WTC11 (cell line): ENCODE data around the gene TRAF2. TPM values are rescaled to one million over a fixed set of nuclear protein-coding genes. Genes with fewer than 3 reads are reported as not detected.
A peak's percentile ranks its signal among the peaks of the same experiment; 100 is the strongest.

ENCODE experiments used
- ATAC-seq: fragments of 200-7000 bp; cut with Tn5 transposase; 2 replicates; pipeline ENCODE4 v1.10.0; 2021; ENCODE audit warnings: mild to moderate bottlenecking, moderate library complexity
- CTCF ChIA-PET: fragments of 300-600 bp; sonication (Branson Sonifier 250); formaldehyde crosslinking; loops from one replicate; lab custom pipeline; 2021; ENCODE audit warnings: antibody characterized with exemption; lab: Charles Lee
- POLR2A ChIA-PET: fragments of 350-600 bp; sonication (Branson Sonifier 250); formaldehyde crosslinking; loops from one replicate; lab custom pipeline; 2021; ENCODE audit warnings: antibody characterized with exemption; lab: Charles Lee
- DNase-seq: peaks from one replicate; pipeline ENCODE4 v3.0.0; 2021; ENCODE audit warnings: low spot score
- H3K27ac Mint-ChIP-seq: 2 replicates; pipeline ENCODE4 v1.8.0; 2021; ENCODE audit warnings: mixed read lengths
- H3K27me3 Mint-ChIP-seq: 2 replicates; pipeline ENCODE4 v1.8.0; 2021; ENCODE audit warnings: low read depth, mild to moderate bottlenecking, moderate library complexity, mixed read lengths
- H3K36me3 Mint-ChIP-seq: 2 replicates; pipeline ENCODE4 v1.8.0; 2021; ENCODE audit warnings: mixed read lengths
- H3K4me1 Mint-ChIP-seq: 2 replicates; pipeline ENCODE4 v1.8.0; 2022; ENCODE audit warnings: mixed read lengths
- H3K4me3 Mint-ChIP-seq: 2 replicates; pipeline ENCODE4 v1.8.0; 2021; ENCODE audit warnings: mild to moderate bottlenecking, moderate library complexity, mixed read lengths
- H3K9me3 Mint-ChIP-seq: 2 replicates; pipeline ENCODE4 v1.8.0; 2021; ENCODE audit warnings: mixed read lengths
- ESRRA ChIP-seq: sonication (generic); formaldehyde crosslinking; IDR thresholded peaks from 2 replicates; pipeline ENCODE4 v1.8.1; 2022; ENCODE audit warnings: mild to moderate bottlenecking, missing genetic modification reagents, borderline replicate concordance
- HMGA2 ChIP-seq: fragments of 250-450 bp; sonication (Bioruptor Pico); IDR thresholded peaks from 2 replicates; pipeline ENCODE4 v1.4.0; 2021; ENCODE audit warnings: mild to moderate bottlenecking, moderate library complexity
- JUN ChIP-seq: sonication (generic); formaldehyde crosslinking; IDR thresholded peaks from 2 replicates; pipeline ENCODE4 v1.8.0; 2023; ENCODE audit warnings: mild to moderate bottlenecking, missing genetic modification reagents
- KAT7 ChIP-seq: sonication (generic); formaldehyde crosslinking; IDR thresholded peaks from 2 replicates; pipeline ENCODE4 v1.8.1; 2023; ENCODE audit warnings: missing genetic modification reagents, mild to moderate bottlenecking, borderline replicate concordance
- NR3C1 ChIP-seq: sonication (generic); formaldehyde crosslinking; conservative IDR thresholded peaks from 2 replicates; pipeline ENCODE4 v1.8.1; 2023; ENCODE audit warnings: low read depth, mild to moderate bottlenecking, missing genetic modification reagents
- PREB ChIP-seq: sonication (generic); formaldehyde crosslinking; IDR thresholded peaks from 2 replicates; pipeline ENCODE4 v1.8.1; 2022; ENCODE audit warnings: mild to moderate bottlenecking, missing genetic modification reagents, moderate library complexity, borderline replicate concordance
- PRRX2 ChIP-seq: fragments of 250-450 bp; sonication (Bioruptor Pico); IDR thresholded peaks from 2 replicates; pipeline ENCODE4 v1.8.0; 2021; ENCODE audit warnings: mild to moderate bottlenecking
- SMAD3 ChIP-seq: sonication (generic); formaldehyde crosslinking; IDR thresholded peaks from 2 replicates; pipeline ENCODE4 v1.8.0; 2022; ENCODE audit warnings: missing genetic modification reagents, mild to moderate bottlenecking, borderline replicate concordance
- TCF7 ChIP-seq: sonication (generic); formaldehyde crosslinking; IDR thresholded peaks from 2 replicates; pipeline ENCODE4 v1.8.0; 2022; ENCODE audit warnings: mild to moderate bottlenecking, low read depth, missing genetic modification reagents, moderate library complexity
- USF2 ChIP-seq: sonication (generic); formaldehyde crosslinking; IDR thresholded peaks from 2 replicates; pipeline ENCODE4 v1.8.1; 2023; ENCODE audit warnings: mild to moderate bottlenecking, missing genetic modification reagents, moderate library complexity
- ZNF219 ChIP-seq: sonication (generic); formaldehyde crosslinking; IDR thresholded peaks from 2 replicates; pipeline ENCODE4 v1.8.0; 2023; ENCODE audit warnings: missing genetic modification reagents, mild to moderate bottlenecking, borderline replicate concordance
- ZNF232 ChIP-seq: sonication (generic); formaldehyde crosslinking; IDR thresholded peaks from 2 replicates; pipeline ENCODE4 v1.8.0; 2022; ENCODE audit warnings: mild to moderate bottlenecking, missing genetic modification reagents
- ZNF263 ChIP-seq: sonication (generic); formaldehyde crosslinking; IDR thresholded peaks from 2 replicates; pipeline ENCODE4 v1.8.1; 2022; ENCODE audit warnings: low read depth, mild to moderate bottlenecking, moderate library complexity, missing genetic modification reagents
- ZNF532 ChIP-seq: fragments of 250-450 bp; sonication (Bioruptor Pico); IDR thresholded peaks from 2 replicates; pipeline ENCODE4 v1.9.0; 2021; ENCODE audit warnings: mild to moderate bottlenecking, borderline replicate concordance
- total RNA-seq: library from RNA; stranded (reverse); gene quantifications from 3 replicates; pipeline ENCODE4 v1.2.3, GENCODE V29; 2021
- TF ChIP-seq, protein P1 (sequence below): sonication (generic); formaldehyde crosslinking; conservative IDR thresholded peaks from 2 replicates; pipeline ENCODE4 v1.8.1; 2022; ENCODE audit warnings: mild to moderate bottlenecking, missing genetic modification reagents
- TF ChIP-seq, protein P2 (sequence below): fragments of 200-600 bp; IDR thresholded peaks from 2 replicates; pipeline ENCODE4 v1.8.0; 2022; ENCODE audit warnings: antibody characterized with exemption
- TF ChIP-seq, protein P3 (sequence below): sonication (generic); formaldehyde crosslinking; IDR thresholded peaks from 2 replicates; pipeline ENCODE4 v1.8.0; 2023; ENCODE audit warnings: mild to moderate bottlenecking, missing genetic modification reagents
- TF ChIP-seq, protein P4 (sequence below): sonication (generic); formaldehyde crosslinking; IDR thresholded peaks from 2 replicates; pipeline ENCODE4 v1.8.0; 2022; ENCODE audit warnings: mild to moderate bottlenecking, missing genetic modification reagents
- TF ChIP-seq, protein P5 (sequence below): fragments of 250-450 bp; sonication (Bioruptor Pico); IDR thresholded peaks from 2 replicates; pipeline ENCODE4 v2.1.2; 2022; ENCODE audit warnings: mild to moderate bottlenecking, moderate library complexity

The TRAF2 gene
- total RNA-seq, 1 experiment from 2014 or later: 55.0 TPM

- Mint-ChIP-seq H3K9me3 (no peaks in the 10 kb centered on the region), H3K4me3 (no peak overlapping the region), H3K36me3 (peaks cover 51% of the 10 kb centered on the region), H3K27ac (peak overlapping the region; percentile 74), H3K27me3 (no peaks in the 10 kb centered on the region), H3K4me1 (no peaks in the 10 kb centered on the region)
- CTCF ChIA-PET: interaction anchor here (1.3 kb wide), 1 partner anchor 74 kb away, joined by 5 read pairs; no protein-coding TSS in a partner anchor
- TF ChIP-seq KAT7 (CRISPR knock-in tag): no peak
- TF ChIP-seq, protein P1, sequence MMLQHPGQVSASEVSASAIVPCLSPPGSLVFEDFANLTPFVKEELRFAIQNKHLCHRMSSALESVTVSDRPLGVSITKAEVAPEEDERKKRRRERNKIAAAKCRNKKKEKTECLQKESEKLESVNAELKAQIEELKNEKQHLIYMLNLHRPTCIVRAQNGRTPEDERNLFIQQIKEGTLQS (CRISPR knock-in tag): no peak
- POLR2A ChIA-PET: no interaction called here
- DNase-seq (no peak), ATAC-seq (no peak)
These were observed 31.6 kb downstream of the TRAF2 start for GRCh38 chr9:136917902-136918301.

DNA sequence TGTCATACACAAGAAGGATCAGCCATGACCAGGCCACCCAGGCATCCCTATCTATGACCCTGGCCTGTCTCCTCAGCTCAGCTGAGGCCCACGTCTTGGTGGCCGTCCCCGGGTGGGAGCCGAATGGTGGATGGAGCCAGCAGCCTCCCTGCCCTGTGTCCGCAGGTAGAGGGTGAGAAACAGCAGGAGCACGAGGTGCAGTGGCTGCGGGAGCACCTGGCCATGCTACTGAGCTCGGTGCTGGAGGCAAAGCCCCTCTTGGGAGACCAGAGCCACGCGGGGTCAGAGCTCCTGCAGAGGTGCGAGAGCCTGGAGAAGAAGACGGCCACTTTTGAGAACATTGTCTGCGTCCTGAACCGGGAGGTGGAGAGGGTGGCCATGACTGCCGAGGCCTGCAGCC lies 33.8 kb downstream of the TRAF2 start:
- ChIA-PET POLR2A (no interaction called here), CTCF (no interaction called here)
- H3K4me3 Mint-ChIP-seq: no peak overlapping the region

More for the DNA sequence above, 33.8 kb downstream of the TRAF2 start:
- ATAC-seq (no peak), DNase-seq (no peak)
- no peaks in the 10 kb centered on the region for H3K27me3 Mint-ChIP-seq
- no peak overlapping the region for H3K27ac Mint-ChIP-seq
- H3K9me3 Mint-ChIP-seq: no peaks in the 10 kb centered on the region
- H3K36me3 Mint-ChIP-seq: peaks cover 55% of the 10 kb centered on the region
- no peaks in the 10 kb centered on the region for H3K4me1 Mint-ChIP-seq
- TF ChIP-seq NR3C1 (no peak), JUN (CRISPR knock-in tag) (no peak), HMGA2 (CRISPR knock-in tag) (no peak), PREB (no peak), TCF7 (no peak), ZNF532 (CRISPR knock-in tag) (no peak), ZNF232 (CRISPR knock-in tag) (no peak), ESRRA (no peak), SMAD3 (CRISPR knock-in tag) (no peak), ZNF219 (CRISPR knock-in tag) (no peak), PRRX2 (CRISPR knock-in tag) (no peak), ZNF263 (CRISPR knock-in tag) (no peak), USF2 (no peak)
- TF ChIP-seq, protein P2, sequence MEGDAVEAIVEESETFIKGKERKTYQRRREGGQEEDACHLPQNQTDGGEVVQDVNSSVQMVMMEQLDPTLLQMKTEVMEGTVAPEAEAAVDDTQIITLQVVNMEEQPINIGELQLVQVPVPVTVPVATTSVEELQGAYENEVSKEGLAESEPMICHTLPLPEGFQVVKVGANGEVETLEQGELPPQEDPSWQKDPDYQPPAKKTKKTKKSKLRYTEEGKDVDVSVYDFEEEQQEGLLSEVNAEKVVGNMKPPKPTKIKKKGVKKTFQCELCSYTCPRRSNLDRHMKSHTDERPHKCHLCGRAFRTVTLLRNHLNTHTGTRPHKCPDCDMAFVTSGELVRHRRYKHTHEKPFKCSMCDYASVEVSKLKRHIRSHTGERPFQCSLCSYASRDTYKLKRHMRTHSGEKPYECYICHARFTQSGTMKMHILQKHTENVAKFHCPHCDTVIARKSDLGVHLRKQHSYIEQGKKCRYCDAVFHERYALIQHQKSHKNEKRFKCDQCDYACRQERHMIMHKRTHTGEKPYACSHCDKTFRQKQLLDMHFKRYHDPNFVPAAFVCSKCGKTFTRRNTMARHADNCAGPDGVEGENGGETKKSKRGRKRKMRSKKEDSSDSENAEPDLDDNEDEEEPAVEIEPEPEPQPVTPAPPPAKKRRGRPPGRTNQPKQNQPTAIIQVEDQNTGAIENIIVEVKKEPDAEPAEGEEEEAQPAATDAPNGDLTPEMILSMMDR: no peak
- TF ChIP-seq, protein P3, sequence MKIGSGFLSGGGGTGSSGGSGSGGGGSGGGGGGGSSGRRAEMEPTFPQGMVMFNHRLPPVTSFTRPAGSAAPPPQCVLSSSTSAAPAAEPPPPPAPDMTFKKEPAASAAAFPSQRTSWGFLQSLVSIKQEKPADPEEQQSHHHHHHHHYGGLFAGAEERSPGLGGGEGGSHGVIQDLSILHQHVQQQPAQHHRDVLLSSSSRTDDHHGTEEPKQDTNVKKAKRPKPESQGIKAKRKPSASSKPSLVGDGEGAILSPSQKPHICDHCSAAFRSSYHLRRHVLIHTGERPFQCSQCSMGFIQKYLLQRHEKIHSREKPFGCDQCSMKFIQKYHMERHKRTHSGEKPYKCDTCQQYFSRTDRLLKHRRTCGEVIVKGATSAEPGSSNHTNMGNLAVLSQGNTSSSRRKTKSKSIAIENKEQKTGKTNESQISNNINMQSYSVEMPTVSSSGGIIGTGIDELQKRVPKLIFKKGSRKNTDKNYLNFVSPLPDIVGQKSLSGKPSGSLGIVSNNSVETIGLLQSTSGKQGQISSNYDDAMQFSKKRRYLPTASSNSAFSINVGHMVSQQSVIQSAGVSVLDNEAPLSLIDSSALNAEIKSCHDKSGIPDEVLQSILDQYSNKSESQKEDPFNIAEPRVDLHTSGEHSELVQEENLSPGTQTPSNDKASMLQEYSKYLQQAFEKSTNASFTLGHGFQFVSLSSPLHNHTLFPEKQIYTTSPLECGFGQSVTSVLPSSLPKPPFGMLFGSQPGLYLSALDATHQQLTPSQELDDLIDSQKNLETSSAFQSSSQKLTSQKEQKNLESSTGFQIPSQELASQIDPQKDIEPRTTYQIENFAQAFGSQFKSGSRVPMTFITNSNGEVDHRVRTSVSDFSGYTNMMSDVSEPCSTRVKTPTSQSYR (CRISPR knock-in tag): no peak
- TF ChIP-seq, protein P4, sequence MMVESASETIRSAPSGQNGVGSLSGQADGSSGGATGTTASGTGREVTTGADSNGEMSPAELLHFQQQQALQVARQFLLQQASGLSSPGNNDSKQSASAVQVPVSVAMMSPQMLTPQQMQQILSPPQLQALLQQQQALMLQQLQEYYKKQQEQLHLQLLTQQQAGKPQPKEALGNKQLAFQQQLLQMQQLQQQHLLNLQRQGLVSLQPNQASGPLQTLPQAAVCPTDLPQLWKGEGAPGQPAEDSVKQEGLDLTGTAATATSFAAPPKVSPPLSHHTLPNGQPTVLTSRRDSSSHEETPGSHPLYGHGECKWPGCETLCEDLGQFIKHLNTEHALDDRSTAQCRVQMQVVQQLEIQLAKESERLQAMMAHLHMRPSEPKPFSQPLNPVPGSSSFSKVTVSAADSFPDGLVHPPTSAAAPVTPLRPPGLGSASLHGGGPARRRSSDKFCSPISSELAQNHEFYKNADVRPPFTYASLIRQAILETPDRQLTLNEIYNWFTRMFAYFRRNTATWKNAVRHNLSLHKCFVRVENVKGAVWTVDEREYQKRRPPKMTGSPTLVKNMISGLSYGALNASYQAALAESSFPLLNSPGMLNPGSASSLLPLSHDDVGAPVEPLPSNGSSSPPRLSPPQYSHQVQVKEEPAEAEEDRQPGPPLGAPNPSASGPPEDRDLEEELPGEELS (CRISPR knock-in tag): no peak
- TF ChIP-seq, protein P5, sequence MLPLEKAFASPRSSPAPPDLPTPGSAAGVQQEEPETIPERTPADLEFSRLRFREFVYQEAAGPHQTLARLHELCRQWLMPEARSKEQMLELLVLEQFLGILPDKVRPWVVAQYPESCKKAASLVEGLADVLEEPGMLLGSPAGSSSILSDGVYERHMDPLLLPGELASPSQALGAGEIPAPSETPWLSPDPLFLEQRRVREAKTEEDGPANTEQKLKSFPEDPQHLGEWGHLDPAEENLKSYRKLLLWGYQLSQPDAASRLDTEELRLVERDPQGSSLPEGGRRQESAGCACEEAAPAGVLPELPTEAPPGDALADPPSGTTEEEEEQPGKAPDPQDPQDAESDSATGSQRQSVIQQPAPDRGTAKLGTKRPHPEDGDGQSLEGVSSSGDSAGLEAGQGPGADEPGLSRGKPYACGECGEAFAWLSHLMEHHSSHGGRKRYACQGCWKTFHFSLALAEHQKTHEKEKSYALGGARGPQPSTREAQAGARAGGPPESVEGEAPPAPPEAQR (CRISPR knock-in tag): no peak
